WTC11 (cell line): ENCODE data around the gene PCNX1. TPM values are rescaled to one million over a fixed set of nuclear protein-coding genes. Genes with fewer than 3 reads are reported as not detected.

Experiments used
- ATAC-seq: fragments of 200-7000 bp; cut with Tn5 transposase; 2 replicates; pipeline ENCODE4 v1.10.0; 2021; ENCODE audit warnings: mild to moderate bottlenecking, moderate library complexity
- CTCF ChIA-PET: fragments of 300-600 bp; sonication (Branson Sonifier 250); formaldehyde crosslinking; loops from one replicate; lab custom pipeline; 2021; ENCODE audit warnings: antibody characterized with exemption; lab: Charles Lee
- POLR2A ChIA-PET: fragments of 350-600 bp; sonication (Branson Sonifier 250); formaldehyde crosslinking; loops from one replicate; lab custom pipeline; 2021; ENCODE audit warnings: antibody characterized with exemption; lab: Charles Lee
- DNase-seq: peaks from one replicate; pipeline ENCODE4 v3.0.0; 2021; ENCODE audit warnings: low spot score
- H3K27ac Mint-ChIP-seq: 2 replicates; pipeline ENCODE4 v1.8.0; 2021; ENCODE audit warnings: mixed read lengths
- H3K27me3 Mint-ChIP-seq: 2 replicates; pipeline ENCODE4 v1.8.0; 2021; ENCODE audit warnings: low read depth, mild to moderate bottlenecking, moderate library complexity, mixed read lengths
- H3K36me3 Mint-ChIP-seq: 2 replicates; pipeline ENCODE4 v1.8.0; 2021; ENCODE audit warnings: mixed read lengths
- H3K4me1 Mint-ChIP-seq: 2 replicates; pipeline ENCODE4 v1.8.0; 2022; ENCODE audit warnings: mixed read lengths
- H3K4me3 Mint-ChIP-seq: 2 replicates; pipeline ENCODE4 v1.8.0; 2021; ENCODE audit warnings: mild to moderate bottlenecking, moderate library complexity, mixed read lengths
- H3K9me3 Mint-ChIP-seq: 2 replicates; pipeline ENCODE4 v1.8.0; 2021; ENCODE audit warnings: mixed read lengths
- EMX1 ChIP-seq: fragments of 250-450 bp; sonication (Bioruptor Pico); IDR thresholded peaks from 2 replicates; pipeline ENCODE4 v1.8.0; 2021; ENCODE audit warnings: mild to moderate bottlenecking
- FOXK1 ChIP-seq: sonication (generic); formaldehyde crosslinking; IDR thresholded peaks from 2 replicates; pipeline ENCODE4 v1.8.0; 2022; ENCODE audit warnings: mild to moderate bottlenecking, moderate library complexity, missing genetic modification reagents
- GABPB1 ChIP-seq: sonication (generic); formaldehyde crosslinking; IDR thresholded peaks from 2 replicates; pipeline ENCODE4 v1.8.1; 2023; ENCODE audit warnings: mild to moderate bottlenecking, missing genetic modification reagents
- NFYB ChIP-seq: sonication (generic); formaldehyde crosslinking; conservative IDR thresholded peaks from 2 replicates; pipeline ENCODE4 v1.8.0; 2022; ENCODE audit warnings: low read depth, missing genetic modification reagents
- ZNF219 ChIP-seq: sonication (generic); formaldehyde crosslinking; IDR thresholded peaks from 2 replicates; pipeline ENCODE4 v1.8.0; 2023; ENCODE audit warnings: missing genetic modification reagents, mild to moderate bottlenecking, borderline replicate concordance
- ZNF263 ChIP-seq: sonication (generic); formaldehyde crosslinking; IDR thresholded peaks from 2 replicates; pipeline ENCODE4 v1.8.1; 2022; ENCODE audit warnings: low read depth, mild to moderate bottlenecking, moderate library complexity, missing genetic modification reagents
- ZNF416 ChIP-seq: fragments of 250-450 bp; sonication (Bioruptor Pico); IDR thresholded peaks from 2 replicates; pipeline ENCODE4 v1.9.0; 2021; ENCODE audit warnings: mild to moderate bottlenecking, inconsistent platforms
- ZNF423 ChIP-seq: fragments of 250-450 bp; sonication (Bioruptor Pico); IDR thresholded peaks from 2 replicates; pipeline ENCODE4 v2.1.2; 2022; ENCODE audit warnings: mild to moderate bottlenecking, moderate library complexity
- total RNA-seq: library from RNA; stranded (reverse); gene quantifications from 3 replicates; pipeline ENCODE4 v1.2.3, GENCODE V29; 2021
- TF ChIP-seq, protein P1 (sequence below): sonication (generic); formaldehyde crosslinking; IDR thresholded peaks from 2 replicates; pipeline ENCODE4 v1.8.1; 2023; ENCODE audit warnings: mild to moderate bottlenecking, missing genetic modification reagents
- TF ChIP-seq, protein P2 (sequence below): sonication (generic); formaldehyde crosslinking; IDR thresholded peaks from 2 replicates; pipeline ENCODE4 v1.8.0; 2023; ENCODE audit warnings: missing genetic modification reagents, mild to moderate bottlenecking, borderline replicate concordance
- TF ChIP-seq, protein P3 (sequence below): sonication (generic); formaldehyde crosslinking; conservative IDR thresholded peaks from 2 replicates; pipeline ENCODE4 v1.8.1; 2023; ENCODE audit warnings: mild to moderate bottlenecking, low read depth, missing genetic modification reagents, moderate library complexity
- TF ChIP-seq, protein P4 (sequence below): fragments of 250-450 bp; sonication (Bioruptor Pico); IDR thresholded peaks from 2 replicates; pipeline ENCODE4 v1.9.0; 2021; ENCODE audit warnings: mild to moderate bottlenecking
- TF ChIP-seq, protein P5 (sequence below): fragments of 250-450 bp; sonication (Bioruptor Pico); conservative IDR thresholded peaks from 2 replicates; pipeline ENCODE4 v1.9.0; 2021; ENCODE audit warnings: mild to moderate bottlenecking
- TF ChIP-seq, protein P6 (sequence below): fragments of 250-450 bp; sonication (Bioruptor Pico); IDR thresholded peaks from 2 replicates; pipeline ENCODE4 v2.1.2; 2022; ENCODE audit warnings: mild to moderate bottlenecking, moderate library complexity
- TF ChIP-seq, protein P7 (sequence below): sonication (generic); formaldehyde crosslinking; IDR thresholded peaks from 2 replicates; pipeline ENCODE4 v1.8.0; 2023; ENCODE audit warnings: missing genetic modification reagents
- TF ChIP-seq, protein P8 (sequence below): sonication (generic); formaldehyde crosslinking; IDR thresholded peaks from 2 replicates; pipeline ENCODE4 v1.8.1; 2022; ENCODE audit warnings: mild to moderate bottlenecking, moderate library complexity, missing genetic modification reagents
- TF ChIP-seq, protein P9 (sequence below): sonication (generic); formaldehyde crosslinking; conservative IDR thresholded peaks from 2 replicates; pipeline ENCODE4 v1.8.1; 2022; ENCODE audit warnings: mild to moderate bottlenecking, missing genetic modification reagents

The PCNX1 gene
- total RNA-seq, 1 experiment from 2014 or later, result 46.4 TPM

DNA sequence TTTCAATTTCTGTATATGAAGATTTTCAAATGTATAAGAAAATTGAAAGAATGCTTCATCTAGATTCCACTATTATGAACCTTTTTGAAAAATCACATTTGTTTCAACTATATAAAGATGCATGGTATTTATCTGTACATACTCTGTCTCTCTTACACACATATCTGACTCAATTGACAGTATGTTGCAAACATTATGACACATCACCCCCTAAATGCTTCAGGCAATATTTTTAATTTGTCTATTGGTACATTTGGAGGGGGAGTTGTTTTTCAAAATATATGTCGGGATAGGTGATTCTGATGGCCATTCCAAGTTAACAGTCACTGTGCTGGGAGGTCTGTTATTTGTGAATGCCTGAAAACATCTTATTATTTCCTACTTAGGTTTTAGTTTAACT is 14.4 kb downstream of the PCNX1 start (continued):
- TF ChIP-seq, protein P1, sequence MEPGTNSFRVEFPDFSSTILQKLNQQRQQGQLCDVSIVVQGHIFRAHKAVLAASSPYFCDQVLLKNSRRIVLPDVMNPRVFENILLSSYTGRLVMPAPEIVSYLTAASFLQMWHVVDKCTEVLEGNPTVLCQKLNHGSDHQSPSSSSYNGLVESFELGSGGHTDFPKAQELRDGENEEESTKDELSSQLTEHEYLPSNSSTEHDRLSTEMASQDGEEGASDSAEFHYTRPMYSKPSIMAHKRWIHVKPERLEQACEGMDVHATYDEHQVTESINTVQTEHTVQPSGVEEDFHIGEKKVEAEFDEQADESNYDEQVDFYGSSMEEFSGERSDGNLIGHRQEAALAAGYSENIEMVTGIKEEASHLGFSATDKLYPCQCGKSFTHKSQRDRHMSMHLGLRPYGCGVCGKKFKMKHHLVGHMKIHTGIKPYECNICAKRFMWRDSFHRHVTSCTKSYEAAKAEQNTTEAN (CRISPR knock-in tag), result no peak

DNA sequence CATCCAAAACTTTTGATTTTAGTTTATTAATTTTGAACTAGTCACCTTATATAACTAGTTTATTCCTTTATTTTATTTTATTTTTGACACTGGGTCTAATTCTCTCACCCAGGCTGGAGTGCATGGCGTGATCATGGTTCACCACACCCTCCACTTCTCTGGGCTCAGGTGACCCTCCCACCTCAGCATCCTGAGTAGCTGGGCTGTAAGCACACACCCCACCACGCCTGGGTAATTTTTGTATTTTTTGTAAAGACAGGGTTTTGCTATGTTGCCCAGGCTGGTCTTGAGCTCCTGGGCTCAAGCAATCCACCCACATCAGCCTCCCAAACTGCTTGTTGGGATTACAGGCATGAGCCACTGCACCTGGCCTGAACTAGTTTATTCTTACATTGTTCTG is 17.3 kb downstream of the PCNX1 start:
- DNase-seq (no peak), ATAC-seq (no peak)
- Mint-ChIP-seq H3K4me3 (no peak overlapping the region), H3K9me3 (no peaks in the 10 kb centered on the region), H3K36me3 (no peaks in the 10 kb centered on the region), H3K4me1 (peaks cover 19% of the 10 kb centered on the region), H3K27ac (no peak overlapping the region), H3K27me3 (no peaks in the 10 kb centered on the region)
- CTCF ChIA-PET, result interaction anchor here (0.7 to 1.3 kb wide), 3 partner anchors 17 to 838 kb away, joined by 3 to 4 read pairs (median 3); partner anchors contain the start of gene PCNX1
- no peak for TF ChIP-seq GABPB1 (CRISPR knock-in tag)
- TF ChIP-seq EMX1 (CRISPR knock-in tag), result no peak
- TF ChIP-seq, protein P2, sequence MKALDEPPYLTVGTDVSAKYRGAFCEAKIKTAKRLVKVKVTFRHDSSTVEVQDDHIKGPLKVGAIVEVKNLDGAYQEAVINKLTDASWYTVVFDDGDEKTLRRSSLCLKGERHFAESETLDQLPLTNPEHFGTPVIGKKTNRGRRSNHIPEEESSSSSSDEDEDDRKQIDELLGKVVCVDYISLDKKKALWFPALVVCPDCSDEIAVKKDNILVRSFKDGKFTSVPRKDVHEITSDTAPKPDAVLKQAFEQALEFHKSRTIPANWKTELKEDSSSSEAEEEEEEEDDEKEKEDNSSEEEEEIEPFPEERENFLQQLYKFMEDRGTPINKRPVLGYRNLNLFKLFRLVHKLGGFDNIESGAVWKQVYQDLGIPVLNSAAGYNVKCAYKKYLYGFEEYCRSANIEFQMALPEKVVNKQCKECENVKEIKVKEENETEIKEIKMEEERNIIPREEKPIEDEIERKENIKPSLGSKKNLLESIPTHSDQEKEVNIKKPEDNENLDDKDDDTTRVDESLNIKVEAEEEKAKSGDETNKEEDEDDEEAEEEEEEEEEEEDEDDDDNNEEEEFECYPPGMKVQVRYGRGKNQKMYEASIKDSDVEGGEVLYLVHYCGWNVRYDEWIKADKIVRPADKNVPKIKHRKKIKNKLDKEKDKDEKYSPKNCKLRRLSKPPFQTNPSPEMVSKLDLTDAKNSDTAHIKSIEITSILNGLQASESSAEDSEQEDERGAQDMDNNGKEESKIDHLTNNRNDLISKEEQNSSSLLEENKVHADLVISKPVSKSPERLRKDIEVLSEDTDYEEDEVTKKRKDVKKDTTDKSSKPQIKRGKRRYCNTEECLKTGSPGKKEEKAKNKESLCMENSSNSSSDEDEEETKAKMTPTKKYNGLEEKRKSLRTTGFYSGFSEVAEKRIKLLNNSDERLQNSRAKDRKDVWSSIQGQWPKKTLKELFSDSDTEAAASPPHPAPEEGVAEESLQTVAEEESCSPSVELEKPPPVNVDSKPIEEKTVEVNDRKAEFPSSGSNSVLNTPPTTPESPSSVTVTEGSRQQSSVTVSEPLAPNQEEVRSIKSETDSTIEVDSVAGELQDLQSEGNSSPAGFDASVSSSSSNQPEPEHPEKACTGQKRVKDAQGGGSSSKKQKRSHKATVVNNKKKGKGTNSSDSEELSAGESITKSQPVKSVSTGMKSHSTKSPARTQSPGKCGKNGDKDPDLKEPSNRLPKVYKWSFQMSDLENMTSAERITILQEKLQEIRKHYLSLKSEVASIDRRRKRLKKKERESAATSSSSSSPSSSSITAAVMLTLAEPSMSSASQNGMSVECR (CRISPR knock-in tag), result no peak
- TF ChIP-seq ZNF423, result no peak
- TF ChIP-seq, protein P3, sequence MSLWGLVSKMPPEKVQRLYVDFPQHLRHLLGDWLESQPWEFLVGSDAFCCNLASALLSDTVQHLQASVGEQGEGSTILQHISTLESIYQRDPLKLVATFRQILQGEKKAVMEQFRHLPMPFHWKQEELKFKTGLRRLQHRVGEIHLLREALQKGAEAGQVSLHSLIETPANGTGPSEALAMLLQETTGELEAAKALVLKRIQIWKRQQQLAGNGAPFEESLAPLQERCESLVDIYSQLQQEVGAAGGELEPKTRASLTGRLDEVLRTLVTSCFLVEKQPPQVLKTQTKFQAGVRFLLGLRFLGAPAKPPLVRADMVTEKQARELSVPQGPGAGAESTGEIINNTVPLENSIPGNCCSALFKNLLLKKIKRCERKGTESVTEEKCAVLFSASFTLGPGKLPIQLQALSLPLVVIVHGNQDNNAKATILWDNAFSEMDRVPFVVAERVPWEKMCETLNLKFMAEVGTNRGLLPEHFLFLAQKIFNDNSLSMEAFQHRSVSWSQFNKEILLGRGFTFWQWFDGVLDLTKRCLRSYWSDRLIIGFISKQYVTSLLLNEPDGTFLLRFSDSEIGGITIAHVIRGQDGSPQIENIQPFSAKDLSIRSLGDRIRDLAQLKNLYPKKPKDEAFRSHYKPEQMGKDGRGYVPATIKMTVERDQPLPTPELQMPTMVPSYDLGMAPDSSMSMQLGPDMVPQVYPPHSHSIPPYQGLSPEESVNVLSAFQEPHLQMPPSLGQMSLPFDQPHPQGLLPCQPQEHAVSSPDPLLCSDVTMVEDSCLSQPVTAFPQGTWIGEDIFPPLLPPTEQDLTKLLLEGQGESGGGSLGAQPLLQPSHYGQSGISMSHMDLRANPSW (CRISPR knock-in tag), result no peak
- TF ChIP-seq, protein P4, sequence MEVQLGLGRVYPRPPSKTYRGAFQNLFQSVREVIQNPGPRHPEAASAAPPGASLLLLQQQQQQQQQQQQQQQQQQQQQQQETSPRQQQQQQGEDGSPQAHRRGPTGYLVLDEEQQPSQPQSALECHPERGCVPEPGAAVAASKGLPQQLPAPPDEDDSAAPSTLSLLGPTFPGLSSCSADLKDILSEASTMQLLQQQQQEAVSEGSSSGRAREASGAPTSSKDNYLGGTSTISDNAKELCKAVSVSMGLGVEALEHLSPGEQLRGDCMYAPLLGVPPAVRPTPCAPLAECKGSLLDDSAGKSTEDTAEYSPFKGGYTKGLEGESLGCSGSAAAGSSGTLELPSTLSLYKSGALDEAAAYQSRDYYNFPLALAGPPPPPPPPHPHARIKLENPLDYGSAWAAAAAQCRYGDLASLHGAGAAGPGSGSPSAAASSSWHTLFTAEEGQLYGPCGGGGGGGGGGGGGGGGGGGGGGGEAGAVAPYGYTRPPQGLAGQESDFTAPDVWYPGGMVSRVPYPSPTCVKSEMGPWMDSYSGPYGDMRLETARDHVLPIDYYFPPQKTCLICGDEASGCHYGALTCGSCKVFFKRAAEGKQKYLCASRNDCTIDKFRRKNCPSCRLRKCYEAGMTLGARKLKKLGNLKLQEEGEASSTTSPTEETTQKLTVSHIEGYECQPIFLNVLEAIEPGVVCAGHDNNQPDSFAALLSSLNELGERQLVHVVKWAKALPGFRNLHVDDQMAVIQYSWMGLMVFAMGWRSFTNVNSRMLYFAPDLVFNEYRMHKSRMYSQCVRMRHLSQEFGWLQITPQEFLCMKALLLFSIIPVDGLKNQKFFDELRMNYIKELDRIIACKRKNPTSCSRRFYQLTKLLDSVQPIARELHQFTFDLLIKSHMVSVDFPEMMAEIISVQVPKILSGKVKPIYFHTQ, result no peak
- TF ChIP-seq, protein P5, sequence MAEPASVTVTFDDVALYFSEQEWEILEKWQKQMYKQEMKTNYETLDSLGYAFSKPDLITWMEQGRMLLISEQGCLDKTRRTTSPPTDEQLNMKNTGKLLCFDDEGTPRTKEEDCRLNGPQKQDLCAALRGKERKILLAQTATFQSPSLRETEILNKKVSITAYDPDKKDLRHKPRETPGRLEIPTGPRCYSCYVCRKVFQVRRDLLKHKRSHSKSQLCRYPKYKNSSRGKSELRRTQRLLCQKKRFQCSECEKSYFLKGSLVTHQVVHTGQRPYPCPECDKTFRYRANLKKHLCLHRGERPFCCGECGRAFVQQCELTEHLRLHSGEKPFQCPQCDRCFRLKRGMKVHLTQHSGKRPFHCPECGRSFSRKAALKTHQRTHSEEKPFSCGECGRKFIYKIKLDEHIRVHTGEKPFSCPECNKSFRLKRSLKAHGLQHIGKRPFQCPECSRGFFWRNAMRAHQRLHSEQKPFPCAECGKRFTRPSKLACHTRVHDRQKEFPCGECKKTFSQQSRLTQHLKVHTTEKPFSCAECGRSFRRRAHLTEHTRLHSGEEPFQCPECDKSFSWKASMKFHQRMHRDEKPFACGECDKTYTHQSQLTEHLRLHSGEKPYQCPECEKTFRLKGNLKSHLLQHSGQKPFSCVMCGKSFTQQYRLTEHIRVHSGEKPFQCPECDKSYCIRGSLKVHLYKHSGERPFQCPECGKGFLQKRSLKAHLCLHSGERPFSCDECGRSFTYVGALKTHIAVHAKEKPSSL, result no peak
- TF ChIP-seq, protein P6, sequence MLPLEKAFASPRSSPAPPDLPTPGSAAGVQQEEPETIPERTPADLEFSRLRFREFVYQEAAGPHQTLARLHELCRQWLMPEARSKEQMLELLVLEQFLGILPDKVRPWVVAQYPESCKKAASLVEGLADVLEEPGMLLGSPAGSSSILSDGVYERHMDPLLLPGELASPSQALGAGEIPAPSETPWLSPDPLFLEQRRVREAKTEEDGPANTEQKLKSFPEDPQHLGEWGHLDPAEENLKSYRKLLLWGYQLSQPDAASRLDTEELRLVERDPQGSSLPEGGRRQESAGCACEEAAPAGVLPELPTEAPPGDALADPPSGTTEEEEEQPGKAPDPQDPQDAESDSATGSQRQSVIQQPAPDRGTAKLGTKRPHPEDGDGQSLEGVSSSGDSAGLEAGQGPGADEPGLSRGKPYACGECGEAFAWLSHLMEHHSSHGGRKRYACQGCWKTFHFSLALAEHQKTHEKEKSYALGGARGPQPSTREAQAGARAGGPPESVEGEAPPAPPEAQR (CRISPR knock-in tag), result no peak
- TF ChIP-seq, protein P7, sequence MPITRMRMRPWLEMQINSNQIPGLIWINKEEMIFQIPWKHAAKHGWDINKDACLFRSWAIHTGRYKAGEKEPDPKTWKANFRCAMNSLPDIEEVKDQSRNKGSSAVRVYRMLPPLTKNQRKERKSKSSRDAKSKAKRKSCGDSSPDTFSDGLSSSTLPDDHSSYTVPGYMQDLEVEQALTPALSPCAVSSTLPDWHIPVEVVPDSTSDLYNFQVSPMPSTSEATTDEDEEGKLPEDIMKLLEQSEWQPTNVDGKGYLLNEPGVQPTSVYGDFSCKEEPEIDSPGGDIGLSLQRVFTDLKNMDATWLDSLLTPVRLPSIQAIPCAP (CRISPR knock-in tag), result no peak
- no peak for TF ChIP-seq ZNF219
- TF ChIP-seq, protein P8, sequence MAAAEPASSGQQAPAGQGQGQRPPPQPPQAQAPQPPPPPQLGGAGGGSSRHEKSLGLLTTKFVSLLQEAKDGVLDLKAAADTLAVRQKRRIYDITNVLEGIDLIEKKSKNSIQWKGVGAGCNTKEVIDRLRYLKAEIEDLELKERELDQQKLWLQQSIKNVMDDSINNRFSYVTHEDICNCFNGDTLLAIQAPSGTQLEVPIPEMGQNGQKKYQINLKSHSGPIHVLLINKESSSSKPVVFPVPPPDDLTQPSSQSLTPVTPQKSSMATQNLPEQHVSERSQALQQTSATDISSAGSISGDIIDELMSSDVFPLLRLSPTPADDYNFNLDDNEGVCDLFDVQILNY (CRISPR knock-in tag), result no peak
- no peak for TF ChIP-seq NFYB (CRISPR knock-in tag)
- TF ChIP-seq FOXK1, result no peak
- TF ChIP-seq ZNF416 (CRISPR knock-in tag), result no peak
- TF ChIP-seq, protein P9, sequence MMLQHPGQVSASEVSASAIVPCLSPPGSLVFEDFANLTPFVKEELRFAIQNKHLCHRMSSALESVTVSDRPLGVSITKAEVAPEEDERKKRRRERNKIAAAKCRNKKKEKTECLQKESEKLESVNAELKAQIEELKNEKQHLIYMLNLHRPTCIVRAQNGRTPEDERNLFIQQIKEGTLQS (CRISPR knock-in tag), result no peak
- no peak for TF ChIP-seq ZNF263
- POLR2A ChIA-PET, result no interaction called here
